HG02943 (cell line): ENCODE data around the gene PSMD6.

ENCODE experiments used
- ATAC-seq: cut with Tn5 transposase; IDR thresholded peaks from one replicate; pipeline ENCODE4 v1.9.1; 2021; ENCODE audit warnings: mild to moderate bottlenecking, low read depth, moderate library complexity; ENCODE audit not compliant: unreplicated experiment

PSMD6 gene

GRCh38 chr3:64023187-64023860, at the start of gene PSMD6:
Gene PSMD6 (minus strand): TSS chr3:64023494. CDS start chr3:64023419, 75 bp downstream.
- ATAC-seq: peak; percentile 95

GRCh38 chr3:64072126-64072525, 48.8 kb upstream of the PSMD6 start:
- ATAC-seq: no peak

- ATAC-seq: no peak
Observed at GRCh38 chr3:64070704-64071103, 47.4 kb upstream of the PSMD6 start.

GRCh38 chr3:64067506-64068346, 44.4 kb upstream of the PSMD6 start:
- ATAC-seq: no peak

GRCh38 chr3:64064804-64065203, 41.5 kb upstream of the PSMD6 start:
- no peak for ATAC-seq

GRCh38 chr3:64063983-64064438, 40.7 kb upstream of the PSMD6 start:
- ATAC-seq: no peak

GRCh38 chr3:64063207-64063982, 40.1 kb upstream of the PSMD6 start:
- ATAC-seq: no peak

- ATAC-seq: no peak
Observed at GRCh38 chr3:64061628-64062027, 38.3 kb upstream of the PSMD6 start.

GRCh38 chr3:64059484-64060175, 36.3 kb upstream of the PSMD6 start:
- ATAC-seq: no peak

- ATAC-seq: no peak
Observed at GRCh38 chr3:64058566-64058965, 35.3 kb upstream of the PSMD6 start.

GRCh38 chr3:64057231-64057630, 33.9 kb upstream of the PSMD6 start:
- ATAC-seq: no peak

- ATAC-seq: no peak
Observed at GRCh38 chr3:64056606-64057180, 33.4 kb upstream of the PSMD6 start.

- ATAC-seq: no peak
Observed at GRCh38 chr3:64055076-64055475, 31.8 kb upstream of the PSMD6 start.

- no peak for ATAC-seq
Observed at GRCh38 chr3:64054488-64054887, 31.2 kb upstream of the PSMD6 start.

- no peak for ATAC-seq
Observed at GRCh38 chr3:64053581-64053980, 30.3 kb upstream of the PSMD6 start.

GRCh38 chr3:64053117-64053516, 29.8 kb upstream of the PSMD6 start:
- no peak for ATAC-seq

- no peak for ATAC-seq
Observed at GRCh38 chr3:64049832-64050231, 26.5 kb upstream of the PSMD6 start.

GRCh38 chr3:64049136-64049535, 25.8 kb upstream of the PSMD6 start:
- ATAC-seq: no peak

- no peak for ATAC-seq
Observed at GRCh38 chr3:64048631-64049061, 25.4 kb upstream of the PSMD6 start.

GRCh38 chr3:64047787-64048186, 24.5 kb upstream of the PSMD6 start:
- no peak for ATAC-seq
